HepG2 (cell line): ENCODE results near the gene BRD3. TPM values are rescaled to one million over a fixed set of nuclear protein-coding genes. Genes with fewer than 3 reads are reported as not detected.

Source experiments
- ARID3A ChIP-seq: IDR thresholded peaks from 2 replicates; pipeline ENCODE4 v1.6.1; 2012; ENCODE audit warnings: low read depth, low read length, improper control_type of control experiment
- IRF2 ChIP-seq: IDR thresholded peaks from 2 replicates; pipeline ENCODE4 v1.6.1; 2018; ENCODE audit warnings: missing genetic modification reagents, missing compliant biosample characterization
- MAFF ChIP-seq: IDR thresholded peaks from 2 replicates; pipeline ENCODE4 v1.6.1; 2011; ENCODE audit warnings: low read depth, low read length, improper control_type of control experiment
- PTBP1 ChIP-seq: fragments of 200-400 bp; formaldehyde crosslinking; IDR thresholded peaks from 2 replicates; pipeline ENCODE4 v1.6.1; 2018; ENCODE audit warnings: low read length, low read depth; ENCODE audit not compliant: poor library complexity, severe bottlenecking
- SALL1 ChIP-seq: sonication (generic); formaldehyde crosslinking; IDR thresholded peaks from 2 replicates; pipeline ENCODE4 v1.8.0; 2022; ENCODE audit warnings: mild to moderate bottlenecking, missing genetic modification reagents
- TCF7L2 ChIP-seq: IDR thresholded peaks from 2 replicates; pipeline ENCODE4 v1.6.1; 2011; ENCODE audit warnings: mild to moderate bottlenecking, low read depth, low read length, moderate library complexity
- ZBTB40 ChIP-seq, 2 experiments: fragments of 450-650 bp in 1 of 2; sonication (generic) in 1 of 2; formaldehyde crosslinking in 1 of 2; IDR thresholded peaks; 2 replicates each; pipeline versions ENCODE4 v1.6.1 to v1.8.0; 2016 to 2022; ENCODE audit warnings: antibody characterized with exemption in 1 of 2, mild to moderate bottlenecking in 1 of 2, missing genetic modification reagents in 1 of 2
- ZNF34 ChIP-seq: sonication (generic); formaldehyde crosslinking; IDR thresholded peaks from 2 replicates; pipeline ENCODE4 v1.4.0; 2020; ENCODE audit warnings: mild to moderate bottlenecking, missing genetic modification reagents, borderline replicate concordance
- ZNF382 ChIP-seq: sonication (generic); formaldehyde crosslinking; IDR thresholded peaks from 2 replicates; pipeline ENCODE4 v1.5.0; 2020; ENCODE audit warnings: missing genetic modification reagents, mild to moderate bottlenecking, borderline replicate concordance
- ZNF558 ChIP-seq: sonication (generic); formaldehyde crosslinking; IDR thresholded peaks from 2 replicates; pipeline ENCODE4 v1.9.0; 2022; ENCODE audit warnings: mild to moderate bottlenecking, missing genetic modification reagents, borderline replicate concordance
- ZNF629 ChIP-seq: sonication (generic); formaldehyde crosslinking; conservative IDR thresholded peaks from 2 replicates; pipeline ENCODE4 v1.5.0; 2020; ENCODE audit warnings: missing genetic modification reagents
- polyA plus RNA-seq, 8 experiments: library from polyadenylated mRNA; depleted of rRNA in 3 of 8; stranded (reverse) in 7 of 8; unstranded in 1 of 8; fragments of >200 nt; fragmentation: Illumina TruSeq in 4 of 8; extraction: Trizol in 4 of 8; gene quantifications; 2 replicates each; pipeline versions ENCODE4 v1.2.1 to v1.2.3, GENCODE V29; 2011 to 2016; ENCODE audit warnings: low read depth in 4 of 8, missing spikeins in 1 of 8, mixed read lengths in 1 of 8; ENCODE audit not compliant: insufficient read depth in 1 of 8
- total RNA-seq, 5 experiments: library from RNA; depleted of rRNA; stranded (reverse); fragments of >200 nt; fragmentation: Illumina TruSeq; extraction: Trizol; gene quantifications; 2 replicates each; pipeline ENCODE4 v1.2.3, GENCODE V29; 2016; ENCODE audit warnings: low read depth in 1 of 5
- TF ChIP-seq, protein P1 (sequence below): fragments of 450-650 bp; IDR thresholded peaks from 2 replicates; pipeline ENCODE4 v1.6.1; 2017
- TF ChIP-seq, protein P2 (sequence below): sonication (generic); formaldehyde crosslinking; IDR thresholded peaks from 2 replicates; pipeline ENCODE4 v1.4.0; 2020; ENCODE audit warnings: low read depth, mild to moderate bottlenecking, missing genetic modification reagents

BRD3 gene
- total and polyA plus RNA-seq, 2 of the 13 experiments (the other 11 are each of a cell fraction or from before 2014, with no cell fraction given): 5.9 to 12.9 TPM

GRCh38 chr9:133991964-133992779 lies 75.7 kb downstream of the BRD3 start, which contains the start of gene VAV2 (continued):
- TF ChIP-seq ZBTB40 (IDR thresholded peaks at IDR 0.05): no peak
- 0 out of 2 replicates have a peak, but pooled peaks have one; percentile 34 for TF ChIP-seq ZBTB40 (CRISPR knock-in tag; IDR thresholded peaks at IDR 0.05)
- no peak for TF ChIP-seq ZNF629 (CRISPR knock-in tag)
- no peak for TF ChIP-seq MAFF
- TF ChIP-seq, protein P1, sequence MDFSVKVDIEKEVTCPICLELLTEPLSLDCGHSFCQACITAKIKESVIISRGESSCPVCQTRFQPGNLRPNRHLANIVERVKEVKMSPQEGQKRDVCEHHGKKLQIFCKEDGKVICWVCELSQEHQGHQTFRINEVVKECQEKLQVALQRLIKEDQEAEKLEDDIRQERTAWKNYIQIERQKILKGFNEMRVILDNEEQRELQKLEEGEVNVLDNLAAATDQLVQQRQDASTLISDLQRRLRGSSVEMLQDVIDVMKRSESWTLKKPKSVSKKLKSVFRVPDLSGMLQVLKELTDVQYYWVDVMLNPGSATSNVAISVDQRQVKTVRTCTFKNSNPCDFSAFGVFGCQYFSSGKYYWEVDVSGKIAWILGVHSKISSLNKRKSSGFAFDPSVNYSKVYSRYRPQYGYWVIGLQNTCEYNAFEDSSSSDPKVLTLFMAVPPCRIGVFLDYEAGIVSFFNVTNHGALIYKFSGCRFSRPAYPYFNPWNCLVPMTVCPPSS: no peak
- TF ChIP-seq IRF2 (CRISPR knock-in tag): no peak
- TF ChIP-seq PTBP1: no peak
- TF ChIP-seq, protein P2, sequence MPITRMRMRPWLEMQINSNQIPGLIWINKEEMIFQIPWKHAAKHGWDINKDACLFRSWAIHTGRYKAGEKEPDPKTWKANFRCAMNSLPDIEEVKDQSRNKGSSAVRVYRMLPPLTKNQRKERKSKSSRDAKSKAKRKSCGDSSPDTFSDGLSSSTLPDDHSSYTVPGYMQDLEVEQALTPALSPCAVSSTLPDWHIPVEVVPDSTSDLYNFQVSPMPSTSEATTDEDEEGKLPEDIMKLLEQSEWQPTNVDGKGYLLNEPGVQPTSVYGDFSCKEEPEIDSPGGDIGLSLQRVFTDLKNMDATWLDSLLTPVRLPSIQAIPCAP (CRISPR knock-in tag): no peak
- TF ChIP-seq ARID3A: no peak
- no peak for TF ChIP-seq TCF7L2
- no peak for TF ChIP-seq ZNF34 (CRISPR knock-in tag)
- TF ChIP-seq SALL1: peak; percentile 35
- TF ChIP-seq ZNF558 (CRISPR knock-in tag): 0 out of 2 replicates have a peak, but pooled peaks have one; percentile 4
- no peak for TF ChIP-seq ZNF382
